A549 (cell line): ENCODE data around the gene UBE2E2. TPM values are rescaled to one million over a fixed set of nuclear protein-coding genes. Genes with fewer than 3 reads are reported as not detected.

ENCODE experiments used
- ATAC-seq, 2 experiments: fragments of 200-7000 bp in 1 of 2; fragments of >200 bp in 1 of 2; cut with Nextera tagmentation in 1 of 2; cut with Tn5 transposase in 1 of 2; 3 replicates each; pipeline versions ENCODE4 v1.8.0 to v1.9.1; 2018 to 2020; ENCODE audit warnings: mild to moderate bottlenecking in 1 of 2, moderate library complexity in 1 of 2
- CTCF ChIA-PET: fragments of 300-600 bp; sonication (Branson Sonifier 250); formaldehyde crosslinking; extraction: SDS; loops from one replicate; lab custom pipeline; 2021; ENCODE audit warnings: antibody characterized with exemption, inconsistent platforms; lab: Yijun Ruan, JAX
- POLR2A ChIA-PET: fragments of 350-600 bp; formaldehyde crosslinking; extraction: SDS; loops from one replicate; lab custom pipeline; 2021; ENCODE audit warnings: antibody characterized with exemption, inconsistent platforms; lab: Yijun Ruan, JAX
- DNase-seq, 2 experiments: peaks; one replicate each; pipeline versions ENCODE4 v3.0.0 to v3.0.0-alpha.2; 2011 to 2016; ENCODE audit warnings: low read depth in 1 of 2, low spot score in 1 of 2
- FAIRE-seq: peaks from 2 replicates; lab custom pipeline; 2011; peaks lifted over from hg19 to GRCh38; lab: Jason Lieb, UNC
- H3K27ac ChIP-seq, 2 experiments: fragments of >200 bp; sonication (Bioruptor Twin); formaldehyde crosslinking; 3 replicates each; pipeline ENCODE4 v1.5.1; 2016 to 2017
- H3K4me1 ChIP-seq: fragments of >200 bp; sonication (Bioruptor Twin); formaldehyde crosslinking; 3 replicates; pipeline ENCODE4 v1.6.1; 2016
- H3K4me2 ChIP-seq: fragments of >200 bp; sonication (Bioruptor Twin); formaldehyde crosslinking; 3 replicates; pipeline ENCODE4 v1.6.1; 2016
- H3K4me3 ChIP-seq: fragments of >200 bp; sonication (Bioruptor Twin); formaldehyde crosslinking; 3 replicates; pipeline ENCODE4 v1.5.1; 2016
- H3K9me3 ChIP-seq: fragments of >200 bp; sonication (Bioruptor Twin); formaldehyde crosslinking; 3 replicates; pipeline ENCODE4 v1.6.1; 2016
- ATOH8 ChIP-seq: fragments of 250-450 bp; sonication (Bioruptor Pico); IDR thresholded peaks from 2 replicates; pipeline ENCODE4 v1.5.0; 2020; ENCODE audit warnings: low read depth, mild to moderate bottlenecking, moderate library complexity
- EP300 ChIP-seq, 2 experiments: fragments of >200 bp; sonication (Bioruptor Twin); formaldehyde crosslinking; IDR thresholded peaks; 2 replicates in 1 of 2; 3 replicates in 1 of 2; pipeline ENCODE4 v1.6.1; 2016 to 2017
- FOSL2 ChIP-seq, 2 experiments: fragments of 450-650 bp in 1 of 2; fragments of >200 bp in 1 of 2; sonication (Bioruptor Twin) in 1 of 2; formaldehyde crosslinking; IDR thresholded peaks; 2 replicates each; pipeline versions ENCODE4 v1.5.0 to v1.6.1; 2016 to 2020; ENCODE audit warnings: mild to moderate bottlenecking in 1 of 2, moderate library complexity in 1 of 2
- KDM5A ChIP-seq: fragments of 200-600 bp; sonication (generic); IDR thresholded peaks from 2 replicates; pipeline ENCODE4 v1.6.1; 2016; ENCODE audit warnings: antibody characterized with exemption, mild to moderate bottlenecking
- MAFK ChIP-seq: fragments of 450-650 bp; IDR thresholded peaks from 2 replicates; pipeline ENCODE4 v1.6.1; 2014; ENCODE audit not compliant: partially characterized antibody
- MAX ChIP-seq: IDR thresholded peaks from 2 replicates; pipeline ENCODE4 v1.6.1; 2012
- NFE2L2 ChIP-seq: fragments of 150-350 bp; conservative IDR thresholded peaks from 2 replicates; pipeline ENCODE4 v1.6.1; 2014; ENCODE audit warnings: low read length
- NPAS2 ChIP-seq: fragments of 250-450 bp; sonication (Bioruptor Pico); IDR thresholded peaks from 2 replicates; pipeline ENCODE4 v1.8.0; 2022; ENCODE audit warnings: mild to moderate bottlenecking, moderate library complexity, borderline replicate concordance
- PBX3 ChIP-seq: IDR thresholded peaks from 2 replicates; pipeline ENCODE4 v1.6.1; 2012
- RARB ChIP-seq: fragments of 250-450 bp; sonication (Bioruptor Pico); IDR thresholded peaks from 2 replicates; pipeline ENCODE4 v1.8.0; 2021; ENCODE audit warnings: mild to moderate bottlenecking, moderate library complexity
- RCOR1 ChIP-seq: fragments of 150-350 bp; IDR thresholded peaks from 2 replicates; pipeline ENCODE4 v1.6.1; 2014; ENCODE audit warnings: antibody characterized with exemption, low read length, low read depth
- RNF2 ChIP-seq: fragments of 200-600 bp; sonication (generic); IDR thresholded peaks from 2 replicates; pipeline ENCODE4 v1.6.1; 2016; ENCODE audit warnings: low read depth, mild to moderate bottlenecking, antibody characterized with exemption, moderate library complexity, borderline replicate concordance
- TFCP2L1 ChIP-seq: fragments of 250-450 bp; sonication (Bioruptor Pico); IDR thresholded peaks from 2 replicates; pipeline ENCODE4 v1.5.0; 2021; ENCODE audit warnings: mild to moderate bottlenecking
- ZC3H11A ChIP-seq: fragments of 450-650 bp; IDR thresholded peaks from 2 replicates; pipeline ENCODE4 v1.6.1; 2014; ENCODE audit warnings: antibody characterized with exemption, mild to moderate bottlenecking
- ZNF302 ChIP-seq: fragments of 250-450 bp; sonication (Bioruptor Pico); IDR thresholded peaks from 2 replicates; pipeline ENCODE4 v1.9.0; 2021; ENCODE audit warnings: inconsistent platforms, mild to moderate bottlenecking, moderate library complexity
- WGBS: methylation state at CpG from one replicate; pipeline ENCODE4 v1.1.6; 2017; ENCODE audit errors: missing lambda C conversion rate; 5-methylcytosine and 5-hydroxymethylcytosine counted together
- polyA plus RNA-seq, 4 experiments: library from polyadenylated mRNA; depleted of rRNA in 3 of 4; stranded (reverse); fragments of >200 nt; fragmentation: RNase III in 1 of 4; extraction: RNeasy Plus Mini Kit Qiagen cat#74134 plus additional on column Dnase treatment in 1 of 4; gene quantifications; 2 replicates in 3 of 4; 3 replicates in 1 of 4; pipeline ENCODE4 v1.2.3, GENCODE V29; 2011 to 2017

Gene UBE2E2
- polyA plus RNA-seq, 2 of the 4 experiments (the other 2 are of a cell fraction): 28.3 to 56.1 TPM

- no peak for TF ChIP-seq RARB (CRISPR knock-in tag)
- TF ChIP-seq, all 56 proteins: peak for 0
Observed at GRCh38 chr3:23594066-23594465, 390.9 kb downstream of the UBE2E2 start (continued).

- TF ChIP-seq RNF2 (no peak), NFE2L2 (peak; percentile 71), MAFK (peak; percentile 82)
- 95% methylated on average over 5 of the region's 5 CpGs for WGBS
- Histone ChIP-seq H3K4me2 (no peak overlapping the region), H3K4me3 (no peak overlapping the region), H3K4me1 (peaks cover 11% of the 10 kb centered on the region; the same call in 2 of the 3 replicates), H3K9me3 (peaks cover 6% of the 10 kb centered on the region; the same call in 1 of the 3 replicates), H3K27ac (peak overlapping the region in 1 of 2 experiments; percentile 28; a peak in 2 of 6 replicates)
- no peak for FAIRE-seq
- ATAC-seq: no peak
- ChIA-PET CTCF (interaction anchor here (1.1 kb wide), 1 partner anchor 14 kb away, joined by 3 read pairs; no protein-coding TSS in a partner anchor), POLR2A (no interaction called here)
- DNase-seq: no peak
Observed at GRCh38 chr3:23594894-23595670, 392.0 kb downstream of the UBE2E2 start.

- no peak for FAIRE-seq
- no peak for TF ChIP-seq NPAS2 (CRISPR knock-in tag)
- no peak for TF ChIP-seq PBX3
- TF ChIP-seq ZNF302: no peak
- TF ChIP-seq TFCP2L1 (CRISPR knock-in tag): no peak
- TF ChIP-seq ZC3H11A: no peak
- TF ChIP-seq KDM5A: no peak
- TF ChIP-seq EP300 (IDR thresholded peaks at IDR 0.05): no peak
- no peak for TF ChIP-seq ATOH8 (CRISPR knock-in tag)
- TF ChIP-seq, all 56 proteins: peak for 0
- CTCF ChIA-PET: no interaction called here
- Histone ChIP-seq H3K4me3 (no peak overlapping the region), H3K4me1 (peaks cover 18% of the 10 kb centered on the region; the same call in 2 of the 3 replicates), H3K9me3 (peaks cover 6% of the 10 kb centered on the region; the same call in 1 of the 3 replicates), H3K4me2 (no peak overlapping the region), H3K27ac (no peak overlapping the region)
- DNase-seq: no peak
- POLR2A ChIA-PET: no interaction called here
- no peak for ATAC-seq
Observed at GRCh38 chr3:23595851-23596250, 392.7 kb downstream of the UBE2E2 start.

- H3K27ac ChIP-seq: peak overlapping the region; percentile 32 to 34; a peak in 3 of 6 replicates
- no peak for FAIRE-seq
- H3K4me1 ChIP-seq: peaks cover 20% of the 10 kb centered on the region; the same call in 2 of the 3 replicates
- peak in 1 of 2 experiments; percentile 52 for DNase-seq
- peak; percentile 75 to 84 for ATAC-seq
- POLR2A ChIA-PET: no interaction called here
- CTCF ChIA-PET: no interaction called here
- 55% methylated on average over 8 of the region's 8 CpGs for WGBS
- H3K4me2 ChIP-seq: peak overlapping the region; percentile 43; the same call in 2 of the 3 replicates
- H3K9me3 ChIP-seq: peaks cover 6% of the 10 kb centered on the region; the same call in 1 of the 3 replicates
- no peak overlapping the region for H3K4me3 ChIP-seq
- TF ChIP-seq MAX (peak; percentile 61), FOSL2 (IDR thresholded peaks at IDR 0.05) (no peak), FOSL2 (CRISPR knock-in tag; IDR thresholded peaks at IDR 0.05) (peak; percentile 14; the same call in 1 of the 2 replicates), RCOR1 (no peak)
Observed at GRCh38 chr3:23600167-23600871, 397.2 kb downstream of the UBE2E2 start.
